Measurements from ENCODE around the gene RELL1. TPM values are rescaled to one million over a fixed set of nuclear protein-coding genes. Genes with fewer than 3 reads are reported as not detected.

Gene RELL1
- total RNA-seq, 2 donors from 2014 or later, result 24.4 to 48.2 TPM

DNA sequence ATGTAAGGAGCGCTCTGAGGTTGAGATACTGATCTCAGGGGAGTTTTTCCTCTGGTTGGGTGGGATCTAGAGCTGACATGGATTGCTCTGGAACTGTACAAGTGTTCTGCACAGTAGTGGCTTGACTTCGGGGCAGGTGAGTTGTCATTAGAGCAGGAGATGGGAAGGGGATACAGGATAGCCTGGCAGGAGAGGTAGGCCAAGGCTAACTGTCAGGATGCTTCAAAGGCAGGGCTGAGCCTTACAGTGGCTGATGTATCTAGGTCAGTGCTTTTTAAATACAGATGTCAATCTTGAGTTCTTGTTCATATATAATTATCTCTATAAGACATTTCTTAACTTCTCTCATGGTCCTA, 43.5 kb upstream of the RELL1 start:
- no peak overlapping the region for H3K9ac ChIP-seq (ENCODE audit: low read depth in 2 of 2, low read length in 2 of 2)
- TF ChIP-seq, protein P1, sequence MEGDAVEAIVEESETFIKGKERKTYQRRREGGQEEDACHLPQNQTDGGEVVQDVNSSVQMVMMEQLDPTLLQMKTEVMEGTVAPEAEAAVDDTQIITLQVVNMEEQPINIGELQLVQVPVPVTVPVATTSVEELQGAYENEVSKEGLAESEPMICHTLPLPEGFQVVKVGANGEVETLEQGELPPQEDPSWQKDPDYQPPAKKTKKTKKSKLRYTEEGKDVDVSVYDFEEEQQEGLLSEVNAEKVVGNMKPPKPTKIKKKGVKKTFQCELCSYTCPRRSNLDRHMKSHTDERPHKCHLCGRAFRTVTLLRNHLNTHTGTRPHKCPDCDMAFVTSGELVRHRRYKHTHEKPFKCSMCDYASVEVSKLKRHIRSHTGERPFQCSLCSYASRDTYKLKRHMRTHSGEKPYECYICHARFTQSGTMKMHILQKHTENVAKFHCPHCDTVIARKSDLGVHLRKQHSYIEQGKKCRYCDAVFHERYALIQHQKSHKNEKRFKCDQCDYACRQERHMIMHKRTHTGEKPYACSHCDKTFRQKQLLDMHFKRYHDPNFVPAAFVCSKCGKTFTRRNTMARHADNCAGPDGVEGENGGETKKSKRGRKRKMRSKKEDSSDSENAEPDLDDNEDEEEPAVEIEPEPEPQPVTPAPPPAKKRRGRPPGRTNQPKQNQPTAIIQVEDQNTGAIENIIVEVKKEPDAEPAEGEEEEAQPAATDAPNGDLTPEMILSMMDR (IDR thresholded peaks at IDR 0.05), result no peak
- H3K27ac ChIP-seq, result no peak overlapping the region
- H3K36me3 ChIP-seq, result no peaks in the 10 kb centered on the region
- intact Hi-C loops (cut with DNase I), result no loop called here
- DNase-seq, result no peak
- no peaks in the 10 kb centered on the region for H3K9me3 ChIP-seq
- H3K4me3 ChIP-seq, result no peak overlapping the region
- no peaks in the 10 kb centered on the region for H3K27me3 ChIP-seq
- no peaks in the 10 kb centered on the region for H3K4me1 ChIP-seq

GRCh38 chr4:37728064-37728463, 41.9 kb upstream of the RELL1 start:
- H3K27ac ChIP-seq, result no peak overlapping the region
- intact Hi-C loops (cut with DNase I), result no loop called here
- H3K4me3 ChIP-seq, result no peak overlapping the region

DNA sequence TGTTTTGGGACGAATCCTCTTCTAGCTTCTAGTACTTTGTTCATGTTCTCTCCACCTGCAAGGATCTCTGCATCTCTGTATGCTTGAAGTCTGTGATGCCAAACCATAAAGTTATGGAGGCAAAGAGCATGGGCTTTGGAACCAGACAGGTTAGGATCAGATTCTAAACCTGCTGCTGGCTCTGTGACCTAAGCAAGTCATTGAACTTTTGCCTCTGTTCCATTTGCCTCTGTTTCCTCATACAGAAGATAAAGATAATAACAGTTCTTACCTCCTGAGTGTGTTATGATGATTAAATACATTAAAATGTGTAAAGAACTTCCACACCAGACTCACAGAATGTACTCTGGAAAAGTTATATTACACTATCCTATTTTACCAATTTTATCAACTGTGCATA, 41.5 kb upstream of the RELL1 start:
- Histone ChIP-seq H3K4me1 (no peaks in the 10 kb centered on the region), H3K9me3 (no peaks in the 10 kb centered on the region), H3K27ac (no peak overlapping the region), H3K4me3 (no peak overlapping the region), H3K9ac (ENCODE audit: low read depth in 2 of 2, low read length in 2 of 2) (no peak overlapping the region), H3K27me3 (no peaks in the 10 kb centered on the region), H3K36me3 (no peaks in the 10 kb centered on the region)
- no peak for DNase-seq
- TF ChIP-seq, protein P1 (IDR thresholded peaks at IDR 0.05), result no peak
- intact Hi-C loops (cut with DNase I), result no loop called here

More at GRCh38 chr4:37728064-37728463, 41.9 kb upstream of the RELL1 start:
- TF ChIP-seq, protein P1 (IDR thresholded peaks at IDR 0.05), result no peak
- Histone ChIP-seq H3K4me1 (no peaks in the 10 kb centered on the region), H3K27me3 (no peaks in the 10 kb centered on the region), H3K9ac (ENCODE audit: low read depth in 2 of 2, low read length in 2 of 2) (no peak overlapping the region), H3K9me3 (no peaks in the 10 kb centered on the region), H3K36me3 (no peaks in the 10 kb centered on the region)
- no peak for DNase-seq

GRCh38 chr4:37726666-37727065, 40.5 kb upstream of the RELL1 start:
- TF ChIP-seq, protein P1 (IDR thresholded peaks at IDR 0.05), result no peak
- no peak overlapping the region for H3K4me3 ChIP-seq
- intact Hi-C loops (cut with DNase I), result no loop called here
- H3K27ac ChIP-seq, result no peak overlapping the region
- H3K4me1 ChIP-seq, result no peaks in the 10 kb centered on the region
- H3K9ac ChIP-seq (ENCODE audit: low read depth in 2 of 2, low read length in 2 of 2), result no peak overlapping the region
- DNase-seq, result no peak
- no peaks in the 10 kb centered on the region for H3K9me3 ChIP-seq
- H3K36me3 ChIP-seq, result no peaks in the 10 kb centered on the region
- H3K27me3 ChIP-seq, result no peaks in the 10 kb centered on the region

GRCh38 chr4:37725718-37726117, 39.5 kb upstream of the RELL1 start:
- Histone ChIP-seq H3K4me3 (no peak overlapping the region), H3K9ac (ENCODE audit: low read depth in 2 of 2, low read length in 2 of 2) (no peak overlapping the region), H3K27me3 (no peaks in the 10 kb centered on the region), H3K27ac (no peak overlapping the region), H3K9me3 (no peaks in the 10 kb centered on the region), H3K36me3 (no peaks in the 10 kb centered on the region), H3K4me1 (no peaks in the 10 kb centered on the region)
- intact Hi-C loops (cut with DNase I), result no loop called here
- DNase-seq, result no peak
- TF ChIP-seq, protein P1 (IDR thresholded peaks at IDR 0.05), result no peak

- Histone ChIP-seq H3K9ac (ENCODE audit: low read depth in 2 of 2, low read length in 2 of 2) (no peak overlapping the region), H3K4me1 (no peaks in the 10 kb centered on the region), H3K27me3 (no peaks in the 10 kb centered on the region), H3K27ac (no peak overlapping the region), H3K36me3 (no peaks in the 10 kb centered on the region), H3K4me3 (no peak overlapping the region), H3K9me3 (no peaks in the 10 kb centered on the region)
- TF ChIP-seq, protein P1 (IDR thresholded peaks at IDR 0.05), result no peak
- DNase-seq, result no peak
- intact Hi-C loops (cut with DNase I), result no loop called here
Observed at GRCh38 chr4:37723067-37723466, 36.9 kb upstream of the RELL1 start.
